HCT116 (cell line): ENCODE measurements around the gene BSPH1.

Experiments
- POLR2A ChIP-seq: IDR thresholded peaks from 2 replicates; pipeline ENCODE4 v1.7.0; 2011; ENCODE audit warnings: borderline replicate concordance; ENCODE audit not compliant: insufficient read depth, insufficient read length; ENCODE audit errors: extremely low read depth
- SP1 ChIP-seq: IDR thresholded peaks from 2 replicates; pipeline ENCODE4 v1.6.1; 2012; ENCODE audit warnings: low read depth
- TF ChIP-seq, protein P1 (sequence below), 3 experiments: fragments of 200-600 bp in 1 of 3; sonication (generic) in 1 of 3; IDR thresholded peaks in 2 of 3; conservative IDR thresholded peaks in 1 of 3; 2 replicates each; pipeline ENCODE4 v1.5.1; 2012 to 2017; ENCODE audit warnings: low read depth in 2 of 3, low read length in 2 of 3, antibody characterized with exemption in 1 of 3, borderline replicate concordance in 1 of 3, control low read depth in 1 of 3, mild to moderate bottlenecking in 1 of 3, mixed read lengths in 1 of 3, mixed run types in 1 of 3, moderate library complexity in 1 of 3; ENCODE audit not compliant: insufficient read depth in 1 of 3
- TF ChIP-seq, protein P2 (sequence below): IDR thresholded peaks from 2 replicates; pipeline ENCODE4 v1.6.1; 2012; ENCODE audit warnings: low read depth

DNA sequence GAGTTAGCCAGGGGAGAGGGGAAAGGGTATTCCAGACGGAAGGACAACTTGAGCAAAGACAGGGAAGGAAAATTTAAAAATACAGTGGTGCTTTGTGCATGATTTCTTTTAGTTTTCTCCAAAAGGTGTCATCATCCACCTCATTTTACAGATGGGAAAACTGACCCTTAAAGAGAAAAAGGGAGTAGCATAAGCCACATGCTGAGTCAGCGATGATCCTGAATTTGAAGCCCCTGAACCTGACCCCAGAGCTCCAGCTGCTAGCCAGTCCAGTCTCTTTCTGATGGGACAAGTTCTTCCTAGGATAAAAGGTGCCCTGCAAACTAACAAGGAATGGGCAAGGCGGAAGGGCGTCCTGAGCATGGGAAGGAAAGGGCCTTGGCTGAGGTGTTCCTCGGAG lies 41.6 kb upstream of the BSPH1 start:
- TF ChIP-seq, protein P1, sequence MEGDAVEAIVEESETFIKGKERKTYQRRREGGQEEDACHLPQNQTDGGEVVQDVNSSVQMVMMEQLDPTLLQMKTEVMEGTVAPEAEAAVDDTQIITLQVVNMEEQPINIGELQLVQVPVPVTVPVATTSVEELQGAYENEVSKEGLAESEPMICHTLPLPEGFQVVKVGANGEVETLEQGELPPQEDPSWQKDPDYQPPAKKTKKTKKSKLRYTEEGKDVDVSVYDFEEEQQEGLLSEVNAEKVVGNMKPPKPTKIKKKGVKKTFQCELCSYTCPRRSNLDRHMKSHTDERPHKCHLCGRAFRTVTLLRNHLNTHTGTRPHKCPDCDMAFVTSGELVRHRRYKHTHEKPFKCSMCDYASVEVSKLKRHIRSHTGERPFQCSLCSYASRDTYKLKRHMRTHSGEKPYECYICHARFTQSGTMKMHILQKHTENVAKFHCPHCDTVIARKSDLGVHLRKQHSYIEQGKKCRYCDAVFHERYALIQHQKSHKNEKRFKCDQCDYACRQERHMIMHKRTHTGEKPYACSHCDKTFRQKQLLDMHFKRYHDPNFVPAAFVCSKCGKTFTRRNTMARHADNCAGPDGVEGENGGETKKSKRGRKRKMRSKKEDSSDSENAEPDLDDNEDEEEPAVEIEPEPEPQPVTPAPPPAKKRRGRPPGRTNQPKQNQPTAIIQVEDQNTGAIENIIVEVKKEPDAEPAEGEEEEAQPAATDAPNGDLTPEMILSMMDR (IDR thresholded peaks at IDR 0.05 in 2 of 3, conservative IDR thresholded peaks at IDR 0.05 in 1 of 3; ENCODE audit: borderline replicate concordance in 1 of 3, insufficient read depth in 1 of 3, low read depth in 2 of 3, low read length in 2 of 3) = no peak
- TF ChIP-seq POLR2A = no peak
- TF ChIP-seq, protein P2, sequence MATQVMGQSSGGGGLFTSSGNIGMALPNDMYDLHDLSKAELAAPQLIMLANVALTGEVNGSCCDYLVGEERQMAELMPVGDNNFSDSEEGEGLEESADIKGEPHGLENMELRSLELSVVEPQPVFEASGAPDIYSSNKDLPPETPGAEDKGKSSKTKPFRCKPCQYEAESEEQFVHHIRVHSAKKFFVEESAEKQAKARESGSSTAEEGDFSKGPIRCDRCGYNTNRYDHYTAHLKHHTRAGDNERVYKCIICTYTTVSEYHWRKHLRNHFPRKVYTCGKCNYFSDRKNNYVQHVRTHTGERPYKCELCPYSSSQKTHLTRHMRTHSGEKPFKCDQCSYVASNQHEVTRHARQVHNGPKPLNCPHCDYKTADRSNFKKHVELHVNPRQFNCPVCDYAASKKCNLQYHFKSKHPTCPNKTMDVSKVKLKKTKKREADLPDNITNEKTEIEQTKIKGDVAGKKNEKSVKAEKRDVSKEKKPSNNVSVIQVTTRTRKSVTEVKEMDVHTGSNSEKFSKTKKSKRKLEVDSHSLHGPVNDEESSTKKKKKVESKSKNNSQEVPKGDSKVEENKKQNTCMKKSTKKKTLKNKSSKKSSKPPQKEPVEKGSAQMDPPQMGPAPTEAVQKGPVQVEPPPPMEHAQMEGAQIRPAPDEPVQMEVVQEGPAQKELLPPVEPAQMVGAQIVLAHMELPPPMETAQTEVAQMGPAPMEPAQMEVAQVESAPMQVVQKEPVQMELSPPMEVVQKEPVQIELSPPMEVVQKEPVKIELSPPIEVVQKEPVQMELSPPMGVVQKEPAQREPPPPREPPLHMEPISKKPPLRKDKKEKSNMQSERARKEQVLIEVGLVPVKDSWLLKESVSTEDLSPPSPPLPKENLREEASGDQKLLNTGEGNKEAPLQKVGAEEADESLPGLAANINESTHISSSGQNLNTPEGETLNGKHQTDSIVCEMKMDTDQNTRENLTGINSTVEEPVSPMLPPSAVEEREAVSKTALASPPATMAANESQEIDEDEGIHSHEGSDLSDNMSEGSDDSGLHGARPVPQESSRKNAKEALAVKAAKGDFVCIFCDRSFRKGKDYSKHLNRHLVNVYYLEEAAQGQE = no peak
- TF ChIP-seq SP1 = no peak
